ENCODE results near the gene TMEM163. TPM values are rescaled to one million over a fixed set of nuclear protein-coding genes. Genes with fewer than 3 reads are reported as not detected.

The TMEM163 gene
- total RNA-seq, 2 experiments from 2014 or later: 0.23 TPM; not detected in 1

DNA sequence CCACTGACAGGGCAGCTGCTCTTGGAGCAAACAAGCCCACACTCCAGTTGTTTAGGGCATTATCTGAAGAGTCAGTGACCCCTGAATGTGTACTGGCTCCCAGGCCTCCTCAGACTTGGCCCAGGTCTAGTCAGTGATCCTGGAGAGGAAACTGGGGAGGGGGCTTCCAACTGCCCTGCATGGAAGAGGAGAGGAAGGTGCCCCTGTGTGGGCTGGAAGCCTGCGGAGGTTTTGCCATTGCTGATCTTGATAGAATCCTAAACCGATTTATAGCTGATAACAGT lies 267.5 kb downstream of the TMEM163 start:
- POLR2A ChIA-PET: interaction anchor here (1.0 kb wide), 1 partner anchor 331 kb away, joined by 3 read pairs; no protein-coding TSS in a partner anchor
- no peak for ATAC-seq
- CTCF ChIA-PET: interaction anchor here (0.7 to 3.7 kb wide), 34 partner anchors 10 to 567 kb away, joined by 3 to 19 read pairs (median 5); no protein-coding TSS in a partner anchor

DNA sequence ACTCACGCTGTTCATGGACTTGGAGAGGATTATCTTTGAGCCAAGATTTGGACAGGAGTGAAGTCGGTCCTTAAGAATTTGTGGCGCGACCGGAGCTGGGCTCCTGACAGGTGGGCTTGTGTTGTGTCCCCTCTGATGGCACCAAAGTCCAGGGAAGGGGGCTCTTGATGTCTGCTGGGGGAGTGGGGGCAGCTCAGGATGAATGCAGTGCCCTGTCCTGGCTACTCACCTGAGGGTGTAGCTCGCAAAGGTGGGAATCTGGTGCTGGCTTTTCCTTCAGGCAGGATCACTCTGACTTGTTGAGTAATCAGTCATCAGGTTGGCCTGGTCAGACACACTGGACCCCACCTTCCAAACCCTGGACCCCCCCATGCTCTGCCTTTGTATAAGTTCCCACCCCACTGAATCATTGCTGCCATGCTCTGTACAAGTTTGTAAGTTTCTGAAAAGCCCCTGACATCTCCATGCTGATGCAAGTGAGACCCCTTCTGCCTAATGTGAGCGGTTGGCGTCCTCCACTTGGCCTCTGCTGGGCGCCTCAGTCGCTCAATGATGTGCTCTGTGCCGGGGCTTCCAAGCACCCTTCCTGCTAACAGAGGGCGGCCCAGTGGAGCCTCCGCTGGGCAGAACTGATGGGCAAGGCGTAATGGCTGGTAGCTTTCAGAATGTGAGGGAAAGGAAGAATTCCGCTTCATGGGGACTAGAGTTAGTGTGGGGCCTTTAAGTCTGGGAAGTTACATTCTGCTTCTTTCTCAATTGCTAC lies 268.9 kb downstream of the TMEM163 start:
- H3K27ac Mint-ChIP-seq: no peak overlapping the region
- DNase-seq: no peak
- H3K9me3 Mint-ChIP-seq (ENCODE audit: insufficient read depth): no peaks in the 10 kb centered on the region
- POLR2A ChIA-PET: interaction anchor here (1.0 kb wide), 1 partner anchor 330 kb away, joined by 3 read pairs; no protein-coding TSS in a partner anchor
- H3K36me3 Mint-ChIP-seq (ENCODE audit: low read depth): no peaks in the 10 kb centered on the region
- CTCF ChIA-PET: interaction anchor here (0.5 to 3.7 kb wide), 11 partner anchors 8 to 562 kb away, joined by 3 to 19 read pairs (median 8); no protein-coding TSS in a partner anchor
- no peaks in the 10 kb centered on the region for H3K4me1 Mint-ChIP-seq (ENCODE audit: low read depth)
- no peaks in the 10 kb centered on the region for H3K27me3 Mint-ChIP-seq (ENCODE audit: low read depth)
- no peak overlapping the region for H3K4me3 Mint-ChIP-seq
- ATAC-seq: no peak

More for the DNA sequence above, 267.5 kb downstream of the TMEM163 start:
- no peaks in the 10 kb centered on the region for H3K9me3 Mint-ChIP-seq (ENCODE audit: insufficient read depth)
- H3K27ac Mint-ChIP-seq: no peak overlapping the region
- no peaks in the 10 kb centered on the region for H3K4me1 Mint-ChIP-seq (ENCODE audit: low read depth)
- no peak for DNase-seq
- no peak overlapping the region for H3K4me3 Mint-ChIP-seq
- no peaks in the 10 kb centered on the region for H3K27me3 Mint-ChIP-seq (ENCODE audit: low read depth)
- H3K36me3 Mint-ChIP-seq (ENCODE audit: low read depth): no peaks in the 10 kb centered on the region

DNA sequence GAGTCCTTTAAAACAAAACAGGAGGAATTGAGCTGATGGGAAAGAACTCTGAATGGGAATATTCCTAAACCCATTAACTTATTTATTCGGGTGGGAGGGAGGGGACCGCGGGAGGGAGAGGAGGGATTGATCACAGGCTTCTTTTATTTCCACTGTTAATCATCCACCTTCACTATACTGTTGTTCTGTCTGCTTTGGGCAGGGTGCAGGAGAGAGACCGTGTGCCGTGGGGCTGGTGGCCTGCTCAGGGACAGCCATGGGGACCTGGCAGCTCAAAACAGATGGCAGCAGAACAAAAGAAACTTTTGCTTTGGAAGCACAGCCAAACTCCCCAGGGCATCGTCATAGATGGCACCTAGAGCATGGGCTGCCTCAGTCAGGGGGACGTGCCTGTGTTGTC lies 269.6 kb downstream of the TMEM163 start:
- Mint-ChIP-seq H3K27ac (no peak overlapping the region), H3K9me3 (ENCODE audit: insufficient read depth) (no peaks in the 10 kb centered on the region), H3K27me3 (ENCODE audit: low read depth) (no peaks in the 10 kb centered on the region), H3K36me3 (ENCODE audit: low read depth) (no peaks in the 10 kb centered on the region), H3K4me1 (ENCODE audit: low read depth) (no peaks in the 10 kb centered on the region), H3K4me3 (no peak overlapping the region)
- ChIA-PET POLR2A (no interaction called here), CTCF (interaction anchor here (2.5 to 2.7 kb wide), 2 partner anchors 14 to 331 kb away, joined by 11 to 12 read pairs; no protein-coding TSS in a partner anchor)
- DNase-seq (no peak), ATAC-seq (no peak)

DNA sequence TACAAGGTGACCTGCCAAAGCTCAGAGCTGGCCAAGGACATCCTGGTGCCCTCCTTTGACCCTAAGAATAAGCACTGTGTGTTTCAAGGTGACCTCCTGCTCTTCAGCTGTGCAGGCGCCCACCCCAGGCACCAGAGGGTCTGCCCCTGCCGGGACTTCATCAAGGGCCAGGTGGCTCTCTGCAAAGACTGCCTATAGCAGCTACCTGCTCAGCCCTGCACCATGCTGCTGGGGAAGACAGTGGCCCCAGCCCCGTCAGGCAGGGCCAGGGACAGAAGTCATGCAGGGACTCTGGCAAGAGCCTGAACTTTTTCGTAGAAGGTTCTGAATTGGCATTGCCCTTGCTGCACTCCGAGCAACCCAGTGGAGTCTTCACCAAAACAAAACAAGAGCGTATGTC lies 270.1 kb downstream of the TMEM163 start:
- ChIA-PET CTCF (no interaction called here), POLR2A (no interaction called here)
- no peaks in the 10 kb centered on the region for H3K27me3 Mint-ChIP-seq (ENCODE audit: low read depth)
- H3K4me1 Mint-ChIP-seq (ENCODE audit: low read depth): no peaks in the 10 kb centered on the region
- no peak overlapping the region for H3K27ac Mint-ChIP-seq
- ATAC-seq: no peak
- no peaks in the 10 kb centered on the region for H3K36me3 Mint-ChIP-seq (ENCODE audit: low read depth)
- H3K4me3 Mint-ChIP-seq: no peak overlapping the region
- no peaks in the 10 kb centered on the region for H3K9me3 Mint-ChIP-seq (ENCODE audit: insufficient read depth)
- DNase-seq: no peak

DNA sequence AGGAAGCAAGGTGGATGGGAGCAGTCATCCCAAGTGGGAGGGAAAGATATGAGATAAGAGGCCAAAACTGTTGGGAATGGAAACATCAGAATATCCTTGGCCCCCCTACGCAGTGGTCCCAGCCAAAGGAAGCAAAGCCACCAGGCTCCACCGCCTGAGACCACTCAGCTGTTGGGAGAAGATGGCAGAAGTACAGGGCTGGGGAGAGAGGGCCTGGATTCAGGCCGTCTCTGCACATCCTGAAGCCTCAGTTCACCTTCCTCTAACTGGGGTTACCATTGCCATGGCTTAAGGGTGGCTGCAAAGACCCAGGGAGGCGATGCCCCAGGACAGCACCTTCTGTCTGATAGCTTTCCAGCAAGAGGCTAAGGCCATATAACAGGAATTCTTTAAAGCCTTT lies 271.1 kb downstream of the TMEM163 start:
- DNase-seq: no peak
- no peaks in the 10 kb centered on the region for H3K9me3 Mint-ChIP-seq (ENCODE audit: insufficient read depth)
- no peaks in the 10 kb centered on the region for H3K36me3 Mint-ChIP-seq (ENCODE audit: low read depth)
- no peaks in the 10 kb centered on the region for H3K27me3 Mint-ChIP-seq (ENCODE audit: low read depth)
- no peaks in the 10 kb centered on the region for H3K4me1 Mint-ChIP-seq (ENCODE audit: low read depth)
- POLR2A ChIA-PET: no interaction called here
- CTCF ChIA-PET: no interaction called here
- no peak overlapping the region for H3K27ac Mint-ChIP-seq
- ATAC-seq: no peak
- H3K4me3 Mint-ChIP-seq: no peak overlapping the region

DNA sequence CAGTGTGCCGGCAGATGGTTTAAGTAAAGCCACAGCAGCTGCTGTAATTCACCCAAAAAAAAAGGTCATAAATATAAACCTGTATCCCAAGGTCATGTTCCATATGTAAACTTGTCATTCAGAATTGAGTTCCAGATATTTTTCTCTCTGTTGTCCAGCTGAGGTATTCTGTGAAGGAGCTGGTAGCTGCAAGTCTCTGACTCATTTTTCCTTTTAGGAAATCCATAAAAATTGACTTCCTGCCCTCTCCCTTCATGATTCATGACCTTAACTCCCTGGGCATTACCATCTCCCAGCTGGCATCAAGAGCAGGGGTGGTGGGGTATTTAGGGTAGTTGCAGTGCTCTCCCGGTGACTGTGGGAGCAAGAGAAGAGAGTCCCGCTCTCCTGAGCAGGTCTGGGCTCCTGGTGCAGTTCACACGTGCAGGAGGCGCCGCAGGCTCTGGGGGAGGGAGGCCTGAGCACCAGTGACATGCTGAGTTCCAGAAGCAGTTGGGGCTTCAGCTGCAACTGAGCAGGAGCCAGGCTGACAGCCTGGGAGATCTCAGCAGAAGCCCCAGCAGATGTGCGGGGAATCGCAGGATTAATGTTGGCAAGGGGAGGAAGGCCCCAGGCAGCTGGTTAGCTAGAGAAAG lies 272.3 kb downstream of the TMEM163 start:
- CTCF ChIA-PET: no interaction called here
- DNase-seq (no peak), ATAC-seq (no peak)
- Mint-ChIP-seq H3K9me3 (ENCODE audit: insufficient read depth) (no peaks in the 10 kb centered on the region), H3K4me1 (ENCODE audit: low read depth) (no peaks in the 10 kb centered on the region), H3K4me3 (no peak overlapping the region), H3K27ac (no peak overlapping the region), H3K36me3 (ENCODE audit: low read depth) (no peaks in the 10 kb centered on the region), H3K27me3 (ENCODE audit: low read depth) (no peaks in the 10 kb centered on the region)
- POLR2A ChIA-PET: interaction anchor here (0.6 kb wide), 1 partner anchor 240 kb away, joined by 3 read pairs; no protein-coding TSS in a partner anchor

DNA sequence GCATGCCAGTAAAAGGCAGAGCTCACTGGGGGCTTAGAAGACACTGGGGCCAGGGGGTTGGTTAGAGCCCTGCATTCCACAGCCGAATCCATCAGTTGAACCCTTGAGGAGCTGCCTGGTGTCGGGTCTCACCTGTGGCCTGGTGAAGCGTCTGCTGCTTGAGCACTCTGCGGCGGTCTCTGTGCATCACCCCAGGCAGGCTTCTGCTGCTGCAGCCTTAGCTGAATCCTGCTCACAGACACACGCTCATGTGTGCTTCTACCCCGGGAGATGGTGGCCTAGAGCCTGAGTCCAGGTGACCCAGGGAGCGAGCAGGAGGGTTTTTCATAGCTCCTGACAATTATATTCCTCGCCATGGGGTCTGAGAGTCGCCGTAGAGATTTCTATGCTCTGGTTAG lies 272.8 kb downstream of the TMEM163 start:
- ChIA-PET POLR2A (interaction anchor here (0.6 kb wide), 1 partner anchor 240 kb away, joined by 3 read pairs; no protein-coding TSS in a partner anchor), CTCF (no interaction called here)
- ATAC-seq (no peak), DNase-seq (no peak)
- no peaks in the 10 kb centered on the region for H3K36me3 Mint-ChIP-seq (ENCODE audit: low read depth)
- no peaks in the 10 kb centered on the region for H3K27me3 Mint-ChIP-seq (ENCODE audit: low read depth)
- no peaks in the 10 kb centered on the region for H3K4me1 Mint-ChIP-seq (ENCODE audit: low read depth)
- H3K4me3 Mint-ChIP-seq: no peak overlapping the region
- no peaks in the 10 kb centered on the region for H3K9me3 Mint-ChIP-seq (ENCODE audit: insufficient read depth)
- H3K27ac Mint-ChIP-seq: no peak overlapping the region

DNA sequence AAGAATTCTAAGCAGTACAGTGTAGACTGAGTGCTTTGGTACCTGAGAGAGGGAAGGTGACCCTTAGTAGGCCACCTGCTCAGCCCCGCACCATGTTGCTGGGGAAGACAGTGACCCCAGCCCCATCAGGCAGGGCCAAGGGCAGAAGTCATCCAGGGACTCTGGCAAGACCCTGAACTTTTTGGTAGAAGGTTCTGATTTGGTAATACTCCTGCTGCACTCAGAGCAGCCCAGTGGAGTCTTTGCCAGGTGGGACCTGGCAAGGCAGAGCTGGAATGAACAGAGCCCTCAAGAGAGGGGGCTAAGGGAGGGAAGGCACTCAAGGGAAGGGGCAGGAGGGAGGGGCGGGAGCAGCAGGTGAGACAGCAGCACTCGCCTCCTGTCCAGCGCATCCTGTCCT lies 273.7 kb downstream of the TMEM163 start:
- POLR2A ChIA-PET: no interaction called here
- H3K9me3 Mint-ChIP-seq (ENCODE audit: insufficient read depth): no peaks in the 10 kb centered on the region
- DNase-seq (no peak), ATAC-seq (no peak)
- H3K27me3 Mint-ChIP-seq (ENCODE audit: low read depth): no peaks in the 10 kb centered on the region
- H3K4me3 Mint-ChIP-seq: no peak overlapping the region
- H3K4me1 Mint-ChIP-seq (ENCODE audit: low read depth): no peaks in the 10 kb centered on the region
- no peaks in the 10 kb centered on the region for H3K36me3 Mint-ChIP-seq (ENCODE audit: low read depth)
- CTCF ChIA-PET: no interaction called here
- no peak overlapping the region for H3K27ac Mint-ChIP-seq

DNA sequence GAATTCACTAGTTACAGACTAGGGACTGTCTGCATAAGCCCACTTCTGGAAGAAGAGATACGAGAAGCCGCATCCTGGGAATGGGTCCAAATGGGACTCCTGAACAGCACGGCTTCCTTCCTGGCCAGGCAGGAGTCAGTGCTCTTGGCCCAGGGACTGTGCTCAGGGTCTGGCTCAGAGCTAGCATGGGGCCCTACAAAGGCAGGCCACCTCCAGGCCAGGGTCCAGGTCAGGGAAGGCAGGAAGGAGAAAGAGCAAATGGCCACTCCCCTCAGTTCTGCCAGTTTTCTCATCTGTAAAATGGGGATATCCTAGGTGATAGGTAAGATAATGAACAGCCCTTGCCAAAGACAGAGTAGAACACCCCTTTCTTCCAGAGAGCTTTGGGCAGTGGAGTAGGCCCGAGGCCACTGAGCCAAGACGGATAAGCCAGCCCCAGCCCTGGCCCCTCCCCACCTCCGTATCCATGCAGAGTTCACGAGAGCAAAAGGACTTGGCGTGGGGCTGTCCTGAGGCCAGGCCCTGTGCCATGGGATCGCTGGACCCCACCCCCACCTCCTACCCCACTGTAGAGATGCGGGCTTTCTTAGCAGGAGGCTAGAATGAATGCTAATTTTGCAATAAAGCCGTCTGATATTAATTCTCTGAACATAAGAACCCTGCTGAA lies 274.9 kb downstream of the TMEM163 start:
- CTCF ChIA-PET: interaction anchor here (3.7 kb wide), 1 partner anchor 7 kb away, joined by 15 read pairs; no protein-coding TSS in a partner anchor
- POLR2A ChIA-PET: no interaction called here
- no peaks in the 10 kb centered on the region for H3K36me3 Mint-ChIP-seq (ENCODE audit: low read depth)
- no peak overlapping the region for H3K4me3 Mint-ChIP-seq
- no peaks in the 10 kb centered on the region for H3K9me3 Mint-ChIP-seq (ENCODE audit: insufficient read depth)
- H3K4me1 Mint-ChIP-seq (ENCODE audit: low read depth): no peaks in the 10 kb centered on the region
- H3K27ac Mint-ChIP-seq: no peak overlapping the region
- ATAC-seq (no peak), DNase-seq (no peak)
- H3K27me3 Mint-ChIP-seq (ENCODE audit: low read depth): no peaks in the 10 kb centered on the region

DNA sequence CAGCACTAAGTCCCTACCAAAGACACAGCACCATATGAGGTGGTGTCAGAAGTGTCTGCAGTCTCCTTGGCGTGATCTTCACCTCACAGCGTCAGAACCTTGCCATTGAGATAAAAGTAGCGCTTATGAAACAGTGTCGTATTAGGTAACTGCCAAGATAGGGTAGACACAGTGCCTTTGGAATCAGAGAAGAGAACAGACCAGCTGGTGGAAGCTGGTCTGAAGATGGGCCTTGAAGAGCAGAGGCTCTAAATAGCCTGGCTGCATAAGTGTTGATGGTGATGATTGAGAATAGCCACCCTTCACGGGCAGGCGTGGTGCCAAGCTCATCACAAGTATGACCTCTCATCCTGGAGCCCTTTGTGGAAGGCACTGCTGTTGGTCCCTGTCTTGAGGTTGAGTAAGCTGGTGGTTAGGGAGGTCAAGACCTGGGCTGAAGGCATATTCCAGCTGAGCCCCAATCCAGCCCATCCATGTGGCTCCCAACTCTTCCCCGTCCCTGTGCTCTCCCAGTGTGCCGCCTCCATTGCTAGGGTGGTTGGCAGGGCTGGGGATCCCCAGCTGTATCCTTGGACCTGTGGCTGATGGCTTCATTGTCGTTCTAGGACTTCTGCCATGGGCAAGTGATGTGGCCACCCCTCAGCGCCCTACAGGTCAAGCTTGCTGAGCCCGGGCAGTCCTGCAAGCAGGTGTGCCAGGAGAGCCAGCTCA lies 277.5 kb downstream of the TMEM163 start:
- Mint-ChIP-seq H3K27ac (no peak overlapping the region), H3K4me3 (no peak overlapping the region), H3K27me3 (ENCODE audit: low read depth) (no peaks in the 10 kb centered on the region), H3K4me1 (ENCODE audit: low read depth) (no peaks in the 10 kb centered on the region), H3K9me3 (ENCODE audit: insufficient read depth) (no peaks in the 10 kb centered on the region), H3K36me3 (ENCODE audit: low read depth) (no peaks in the 10 kb centered on the region)
- ChIA-PET POLR2A (interaction anchor here (0.7 kb wide), 1 partner anchor 171 kb away, joined by 3 read pairs; no protein-coding TSS in a partner anchor), CTCF (interaction anchor here (0.9 to 3.7 kb wide), 4 partner anchors 10 to 323 kb away, joined by 3 to 15 read pairs (median 4); no protein-coding TSS in a partner anchor)
- ATAC-seq (no peak), DNase-seq (no peak)

DNA sequence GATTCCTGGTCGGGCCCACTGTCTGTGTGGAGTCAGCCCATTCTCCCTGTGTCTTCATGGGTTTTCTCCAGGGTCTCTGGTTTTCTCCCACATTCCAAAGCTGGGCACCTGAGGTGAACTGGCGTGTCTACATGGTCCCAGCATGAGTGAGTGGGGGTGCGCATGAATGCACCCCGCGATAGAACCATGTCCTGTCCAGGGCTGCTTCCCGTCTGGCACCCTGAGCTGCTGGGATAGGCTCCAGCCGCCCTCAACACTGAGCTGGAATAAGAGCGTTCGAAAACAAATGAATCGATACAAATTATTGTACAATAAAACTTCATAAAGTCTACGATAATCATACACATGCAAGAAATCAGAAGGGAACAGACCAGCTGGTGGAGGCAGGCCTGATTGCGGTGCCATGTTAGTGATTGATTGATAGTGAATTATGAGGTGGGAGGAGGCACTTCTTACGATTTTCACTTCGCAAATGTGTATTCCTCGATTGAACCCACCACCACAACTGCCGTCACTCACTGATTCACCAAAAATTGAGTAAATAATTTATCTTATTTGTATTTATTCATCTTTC lies 278.4 kb downstream of the TMEM163 start:
- no peak for ATAC-seq
- POLR2A ChIA-PET: no interaction called here
- DNase-seq: no peak
- Mint-ChIP-seq H3K27ac (no peak overlapping the region), H3K4me3 (no peak overlapping the region), H3K36me3 (ENCODE audit: low read depth) (peaks cover 5% of the 10 kb centered on the region), H3K27me3 (ENCODE audit: low read depth) (no peaks in the 10 kb centered on the region), H3K4me1 (ENCODE audit: low read depth) (no peaks in the 10 kb centered on the region), H3K9me3 (ENCODE audit: insufficient read depth) (no peaks in the 10 kb centered on the region)
- CTCF ChIA-PET: interaction anchor here (0.9 to 3.7 kb wide), 3 partner anchors 9 to 322 kb away, joined by 3 to 15 read pairs (median 3); no protein-coding TSS in a partner anchor

Data from activated CD8-positive, alpha-beta T cell treated with anti-CD3 and anti-CD28 coated beads, Interleukin-2, amount 10 ng/mL, durations not matched to agents 7 days and 5 days (primary cell).